Left renal cortex interstitium (tissue), 4 donors: ENCODE data around the gene KIF12. TPM values are rescaled to one million over a fixed set of nuclear protein-coding genes. Genes with fewer than 3 reads are reported as not detected.

ENCODE experiments used
- DNase-seq, 4 donors: peaks; one replicate each; pipeline ENCODE4 v3.0.0-alpha.2; 2013; ENCODE audit warnings: low read depth in 4 of 4, low spot score in 2 of 4, missing footprints in 1 of 4
- polyA plus RNA-seq, 4 donors: library from polyadenylated mRNA; unstranded; fragments of 120-200 nt; gene quantifications; one replicate each; pipeline ENCODE4 v1.2.1, GENCODE V29; 2013; ENCODE audit not compliant: insufficient read length in 4 of 4

Gene KIF12
- polyA plus RNA-seq, 4 donors: 143 to 253 (median 198) TPM

- DNase-seq: no peak
Measured at GRCh38 chr9:114071197-114071795, 27.8 kb downstream of the KIF12 start.

- no peak for DNase-seq
Measured at GRCh38 chr9:114070188-114071103, 28.6 kb downstream of the KIF12 start.

GRCh38 chr9:114069476-114070187 lies 29.5 kb downstream of the KIF12 start:
- DNase-seq: no peak

GRCh38 chr9:114065304-114065703 lies 33.8 kb downstream of the KIF12 start:
- DNase-seq: no peak

- DNase-seq: no peak
Measured at GRCh38 chr9:114061830-114062474, 37.1 kb downstream of the KIF12 start.

- DNase-seq: no peak
Measured at GRCh38 chr9:114061292-114061691, 37.8 kb downstream of the KIF12 start.

DNA sequence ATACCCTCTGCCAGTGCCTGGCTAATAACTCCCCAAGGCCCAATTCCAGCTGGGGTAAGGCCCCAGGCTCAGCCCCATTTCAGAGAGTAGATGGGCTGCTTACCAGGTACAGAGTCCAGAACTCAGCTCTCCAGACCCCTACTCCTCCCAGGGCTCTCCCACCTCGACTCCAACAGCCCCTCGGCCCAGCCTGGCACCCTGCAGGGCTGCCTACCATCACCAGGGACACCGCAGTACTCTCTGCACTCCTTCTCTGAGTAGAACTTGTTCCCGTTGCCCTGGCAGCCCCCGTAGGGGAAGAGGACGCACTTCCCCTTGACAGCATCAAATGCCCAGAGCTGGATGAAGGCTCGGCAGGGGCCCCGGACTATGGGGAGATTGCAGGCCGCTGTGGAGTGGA lies 38.4 kb downstream of the KIF12 start:
- no peak for DNase-seq

DNA sequence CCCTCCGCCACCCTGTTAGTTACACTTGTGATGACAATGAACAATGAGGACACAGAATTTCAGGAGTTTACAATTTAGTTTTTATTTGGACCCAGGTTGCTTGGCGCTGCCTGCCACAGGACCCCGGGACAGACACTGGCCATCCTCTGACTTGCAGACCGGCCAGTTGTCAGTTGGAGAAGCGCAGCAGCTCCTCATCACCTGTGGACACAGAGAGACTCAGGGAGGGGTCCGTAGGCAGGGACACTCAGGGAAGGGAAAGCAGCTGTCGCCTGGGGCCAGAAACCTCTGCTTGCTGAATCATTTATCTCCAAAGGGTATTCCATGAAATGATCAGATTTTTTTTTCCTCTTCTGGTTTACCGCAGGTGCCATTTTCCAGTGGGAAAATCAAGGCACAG lies 39.0 kb downstream of the KIF12 start:
- DNase-seq: no peak

GRCh38 chr9:114059047-114059803 lies 39.9 kb downstream of the KIF12 start:
- DNase-seq: no peak

DNA sequence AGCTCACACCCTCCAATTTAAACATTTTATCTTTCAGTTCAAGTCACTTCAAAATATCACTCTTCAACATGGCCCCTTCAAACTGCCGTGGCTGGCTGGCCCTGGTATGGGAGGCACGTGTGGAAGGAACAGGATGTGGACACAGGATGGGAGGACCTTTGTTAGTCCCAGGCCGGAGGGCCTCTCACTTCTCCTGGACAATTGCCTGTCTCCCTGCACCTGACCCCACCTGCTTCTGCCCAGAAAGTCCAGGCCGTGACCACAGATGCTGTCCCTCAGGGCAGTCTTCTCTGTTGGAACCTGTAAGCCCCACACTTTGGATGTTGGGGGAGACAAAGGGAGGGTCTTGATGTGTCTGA lies 40.4 kb downstream of the KIF12 start:
- no peak for DNase-seq

DNA sequence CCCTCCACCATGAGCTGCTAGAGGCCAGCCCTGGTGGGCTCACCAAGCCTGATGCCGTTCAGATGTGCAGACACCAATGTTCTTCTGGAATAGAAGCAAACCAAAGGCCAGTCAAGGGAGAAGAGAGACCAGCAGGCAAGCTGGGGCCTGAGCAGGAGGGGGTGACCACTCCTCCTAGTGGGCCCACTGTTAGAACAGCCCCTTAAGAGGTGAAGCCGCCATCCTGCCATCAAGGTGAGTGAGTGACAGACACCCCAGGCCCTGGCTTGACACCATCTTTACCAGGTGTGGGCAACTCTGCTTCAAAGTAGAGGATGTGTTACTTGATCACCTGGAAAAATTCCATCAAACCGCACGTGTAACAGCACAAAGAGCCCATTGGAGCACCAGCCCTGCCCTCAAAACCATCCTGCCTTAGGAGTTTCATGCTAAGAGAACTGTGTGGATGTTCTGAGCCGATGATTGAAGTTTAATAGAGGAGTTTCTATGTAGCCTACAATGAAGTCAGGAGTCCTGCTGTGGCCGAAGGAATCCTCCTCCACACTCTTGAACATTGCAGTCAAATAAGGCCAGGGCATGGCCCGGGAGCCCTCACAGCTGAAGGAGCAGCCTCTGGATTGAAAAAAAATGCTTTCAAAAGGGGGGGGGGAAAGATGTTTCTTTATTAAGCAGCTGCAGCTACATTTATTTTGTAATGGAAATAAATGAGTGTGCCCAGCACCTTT lies 41.8 kb downstream of the KIF12 start:
- no peak for DNase-seq

- no peak for DNase-seq
Measured at GRCh38 chr9:114056527-114056926, 42.6 kb downstream of the KIF12 start.

DNA sequence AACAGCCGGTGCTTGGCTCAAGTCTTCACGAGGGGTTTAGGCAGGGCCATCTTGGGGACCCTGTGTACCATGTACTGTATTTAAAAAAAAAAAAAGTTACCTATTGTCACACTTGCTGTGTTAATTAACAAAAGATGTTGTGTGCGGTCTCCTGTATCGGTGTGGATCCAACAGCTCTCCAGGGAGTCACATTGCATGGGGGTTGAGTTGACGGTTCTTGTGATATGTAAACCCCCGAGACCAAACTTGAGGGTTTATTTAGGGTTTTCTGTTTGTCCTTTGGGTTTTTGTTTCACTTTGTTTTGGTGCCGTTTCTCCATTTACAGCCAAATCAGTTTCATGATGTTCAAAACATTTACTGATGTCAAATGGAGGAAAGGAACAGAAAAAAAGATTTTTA lies 43.2 kb downstream of the KIF12 start:
- DNase-seq: no peak

DNA sequence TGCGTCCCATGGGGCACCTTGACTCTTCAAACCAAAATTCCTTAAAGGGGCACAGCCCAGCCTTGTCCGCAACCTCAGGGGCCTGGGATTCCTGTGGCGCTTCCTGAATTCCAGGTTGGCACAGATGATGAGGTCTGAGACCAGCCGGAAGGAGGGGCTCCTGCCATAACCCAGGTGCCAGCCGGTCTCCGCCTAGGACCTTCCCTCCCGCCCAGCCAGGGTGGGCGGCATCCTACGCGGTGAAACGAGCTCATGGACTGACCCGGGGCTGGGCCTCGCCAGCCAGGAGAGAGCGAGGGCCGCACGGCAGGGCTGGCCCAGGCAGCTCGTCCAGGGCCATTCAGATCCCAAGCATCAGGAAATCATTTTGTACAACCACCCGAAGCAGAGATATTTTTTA lies 44.0 kb downstream of the KIF12 start:
- DNase-seq: no peak

DNA sequence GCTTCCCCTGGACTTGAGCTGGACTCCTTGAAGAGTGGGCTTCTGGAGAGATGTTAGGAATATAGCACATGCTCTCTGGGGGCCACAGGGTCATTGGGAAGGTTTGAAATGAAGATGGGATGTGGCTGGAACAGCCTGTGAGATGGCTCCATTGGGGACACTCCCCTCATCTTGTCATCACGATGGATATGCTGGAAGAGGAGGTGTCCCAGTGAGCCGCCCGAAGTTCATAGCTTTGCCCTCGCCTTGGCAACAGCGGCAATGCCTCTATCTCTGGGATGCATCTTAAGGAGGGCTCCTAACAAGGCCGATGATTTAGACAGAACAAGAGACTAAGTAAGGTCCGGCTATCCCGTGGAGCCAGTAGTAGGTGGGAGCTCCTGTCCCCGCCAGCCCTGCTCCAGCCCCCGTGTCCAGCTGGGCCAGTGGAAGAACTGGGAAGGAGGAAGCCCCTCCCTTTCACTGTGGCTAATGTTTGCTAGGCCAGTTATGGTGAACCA lies 44.9 kb downstream of the KIF12 start:
- DNase-seq: no peak

DNA sequence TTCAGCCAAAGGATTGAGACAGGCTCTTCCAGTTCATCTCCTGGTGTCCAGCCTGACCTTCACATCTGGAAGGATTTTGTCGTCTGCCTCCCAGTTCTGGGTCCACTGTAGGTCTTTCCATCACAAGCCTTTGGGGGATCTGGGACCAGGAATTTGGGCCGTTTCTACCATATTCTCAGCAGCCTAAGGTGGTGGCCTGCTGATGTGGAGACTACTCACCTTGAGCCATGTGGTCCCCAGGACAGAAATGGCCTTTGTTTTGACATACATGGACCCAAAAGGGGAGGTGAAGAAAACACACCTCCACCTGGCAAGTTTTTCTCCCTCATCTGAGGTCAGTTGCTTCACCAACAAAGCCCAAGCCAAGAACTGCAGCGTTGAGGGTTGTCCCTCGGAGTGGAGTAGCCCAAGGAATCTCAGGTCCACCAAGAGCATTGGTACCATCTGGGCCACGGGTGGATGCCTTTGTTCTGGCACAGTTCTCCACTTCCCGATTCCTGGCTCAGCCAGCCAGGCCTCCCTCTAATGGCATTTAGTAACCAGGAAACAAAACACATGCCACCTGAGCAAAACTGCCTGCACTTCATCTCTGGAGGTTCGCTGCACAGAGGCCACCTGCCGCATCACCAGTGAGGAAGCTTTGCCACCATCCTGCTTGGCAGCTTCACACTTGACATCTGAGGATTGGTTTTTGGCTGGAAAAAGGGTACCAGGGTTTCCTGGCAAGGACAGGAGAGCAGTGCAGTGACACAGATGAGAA lies 45.7 kb downstream of the KIF12 start:
- no peak for DNase-seq

- no peak for DNase-seq
Measured at GRCh38 chr9:114051706-114052105, 47.4 kb downstream of the KIF12 start.

GRCh38 chr9:114051281-114051680 lies 47.8 kb downstream of the KIF12 start:
- no peak for DNase-seq

DNA sequence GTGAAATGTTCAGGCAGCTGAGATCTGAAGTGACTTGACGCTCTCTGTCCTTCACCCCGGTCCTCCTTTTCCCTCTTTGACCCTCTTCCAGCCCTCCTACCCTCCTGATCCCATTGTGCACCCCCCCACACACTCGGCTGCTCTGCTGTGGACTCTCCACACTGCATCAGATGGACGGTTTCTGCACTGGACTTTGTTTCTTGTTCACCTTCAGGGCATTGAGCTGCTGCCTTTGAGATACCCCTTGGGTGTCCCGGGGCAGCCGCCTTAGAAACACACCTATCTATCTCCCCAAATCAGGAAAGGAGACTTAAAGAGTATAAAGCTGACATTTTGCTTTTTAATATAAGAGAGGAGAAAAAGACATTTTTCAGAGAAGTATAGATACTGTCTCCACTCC lies 48.4 kb downstream of the KIF12 start:
- DNase-seq: no peak
